GM15510 (cell line): ENCODE results near the gene NPSR1.

Experiments used
- POLR2A ChIP-seq: IDR thresholded peaks from 3 replicates; pipeline ENCODE4 v1.6.1; 2011; ENCODE audit warnings: borderline replicate concordance; ENCODE audit not compliant: insufficient read length; ENCODE audit errors: extremely low read depth

The NPSR1 gene

GRCh38 chr7:34761627-34762026 is 103.6 kb downstream of the NPSR1 start:
- TF ChIP-seq POLR2A: no peak

DNA sequence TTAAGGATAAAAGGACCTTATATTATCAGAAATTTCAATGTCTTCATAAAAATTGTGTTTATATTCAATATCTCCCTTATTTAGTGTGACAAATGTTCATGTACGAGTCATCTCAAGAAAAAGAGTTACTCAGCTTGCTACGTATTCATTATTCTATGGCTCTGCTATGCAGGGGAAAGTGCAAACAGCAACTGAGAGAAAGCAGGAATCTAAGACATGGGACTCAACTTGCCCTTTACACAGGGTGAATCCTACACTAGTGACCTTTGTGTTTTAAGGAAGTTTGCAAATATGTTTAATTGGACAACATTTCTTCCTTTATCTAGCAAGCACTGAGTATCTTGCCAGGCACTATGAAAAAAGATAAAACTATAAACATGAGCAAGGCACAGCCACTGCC is 104.7 kb downstream of the NPSR1 start:
- TF ChIP-seq POLR2A: no peak

- no peak for TF ChIP-seq POLR2A
Measured at GRCh38 chr7:34772296-34772938, 114.4 kb downstream of the NPSR1 start.

- no peak for TF ChIP-seq POLR2A
Measured at GRCh38 chr7:34776748-34777358, 118.8 kb downstream of the NPSR1 start.

DNA sequence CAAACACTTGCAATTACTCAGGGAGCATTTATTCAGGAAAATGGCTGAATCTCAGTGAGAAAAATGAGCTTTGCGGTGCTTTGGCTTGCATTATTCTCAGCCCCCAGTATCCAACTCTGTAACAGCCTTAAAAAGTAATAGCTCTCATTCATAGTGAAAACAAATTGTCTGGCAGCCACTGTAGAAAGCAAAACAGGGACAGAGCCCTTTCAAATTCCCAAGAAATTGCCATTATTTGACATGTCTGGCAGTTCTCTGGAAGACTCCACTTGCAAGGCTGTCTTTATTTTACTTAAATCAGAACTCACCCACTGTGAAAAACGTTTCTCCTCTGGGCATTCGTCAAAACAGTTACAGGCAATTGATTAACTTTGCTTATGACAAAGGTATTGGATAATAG is 122.5 kb downstream of the NPSR1 start:
- no peak for TF ChIP-seq POLR2A

GRCh38 chr7:34787586-34787985 is 129.6 kb downstream of the NPSR1 start:
- no peak for TF ChIP-seq POLR2A

DNA sequence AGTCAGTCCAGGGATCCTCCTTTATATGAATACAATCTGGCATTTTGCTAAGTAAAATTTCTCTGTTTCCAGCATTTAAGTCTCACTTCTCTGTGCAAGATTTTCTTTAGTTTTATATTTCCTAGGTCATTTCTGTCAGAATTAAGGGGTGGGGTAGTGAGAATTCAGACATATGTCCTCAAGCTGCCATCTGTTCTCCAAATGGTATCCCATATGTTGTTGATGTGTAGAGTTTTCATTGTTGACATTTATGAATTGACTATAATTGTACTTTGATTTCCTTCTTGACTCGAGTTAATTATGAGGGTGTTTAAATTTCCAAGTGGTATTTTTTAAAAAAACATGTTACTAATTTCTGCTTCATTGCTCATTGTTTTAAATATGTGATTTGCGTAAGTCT is 148.8 kb downstream of the NPSR1 start:
- TF ChIP-seq POLR2A: no peak

GRCh38 chr7:34807548-34808340 is 149.7 kb downstream of the NPSR1 start:
- no peak for TF ChIP-seq POLR2A

DNA sequence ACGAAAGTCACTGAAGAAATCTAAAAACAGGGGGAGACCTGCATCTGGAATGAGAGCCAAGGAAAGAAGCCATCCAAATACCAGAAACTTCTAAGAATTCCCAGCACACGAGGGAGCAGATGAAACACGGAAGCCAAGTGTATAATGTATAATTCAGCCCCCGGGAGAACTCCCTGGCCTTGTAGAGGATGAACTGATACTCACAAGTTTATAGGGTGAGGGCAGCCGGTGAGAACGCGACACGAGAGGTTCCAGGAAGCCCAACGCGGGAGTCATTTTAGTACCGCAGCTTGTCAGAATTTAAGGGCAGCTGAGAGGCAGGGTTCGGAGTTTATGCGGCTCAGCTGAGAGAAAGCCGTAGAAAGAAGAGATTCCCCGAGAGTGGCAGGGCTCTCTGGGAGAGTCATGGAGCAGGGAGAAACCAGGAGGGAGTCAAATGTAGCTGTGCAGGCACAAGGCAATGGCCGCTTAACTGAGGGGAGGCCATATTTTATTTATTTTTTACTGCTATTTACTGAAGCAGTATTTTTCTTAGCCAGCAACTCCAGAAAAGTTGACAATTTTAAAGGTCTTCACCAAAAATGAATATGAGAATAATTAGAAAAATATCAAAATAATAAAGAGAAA is 164.0 kb downstream of the NPSR1 start:
- no peak for TF ChIP-seq POLR2A

- no peak for TF ChIP-seq POLR2A
Measured at GRCh38 chr7:34823650-34824258, 165.7 kb downstream of the NPSR1 start.

DNA sequence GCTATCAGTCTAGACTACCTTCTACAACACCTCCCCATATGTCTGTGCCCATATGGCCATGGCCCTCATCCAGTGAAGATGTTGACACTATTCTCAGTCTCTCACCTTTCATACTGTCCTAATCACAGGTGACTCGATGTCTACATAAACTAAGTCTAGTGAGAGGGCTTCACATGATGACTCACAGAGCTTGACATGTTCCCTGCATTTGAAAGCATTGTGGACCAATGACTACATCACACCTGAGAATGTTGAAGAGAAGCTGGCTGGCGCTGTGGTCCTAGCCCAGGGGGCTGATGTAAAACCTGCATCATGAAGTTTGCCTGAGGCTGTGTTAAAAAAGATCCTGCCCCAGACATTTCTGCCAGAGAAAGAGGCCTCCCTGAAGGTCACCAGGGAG is 167.2 kb downstream of the NPSR1 start:
- TF ChIP-seq POLR2A: no peak

DNA sequence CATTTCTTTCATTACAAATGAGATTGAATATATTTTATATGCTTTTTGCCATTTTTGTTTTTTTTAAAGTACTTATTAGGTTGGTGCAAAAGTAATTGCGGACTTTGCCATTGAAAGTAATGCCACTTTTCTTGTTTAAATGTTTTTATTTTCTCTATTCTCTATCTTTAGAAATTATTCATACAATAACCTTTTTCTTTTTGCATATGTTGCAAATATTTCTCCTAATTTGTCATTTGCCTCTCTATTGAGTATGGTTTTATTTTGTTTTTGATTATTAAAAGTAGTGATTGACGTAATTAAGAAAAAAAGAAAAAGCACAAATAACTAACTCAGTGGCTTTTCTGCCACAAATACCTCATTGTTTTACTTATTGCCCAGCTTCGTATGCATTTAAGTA is 172.4 kb downstream of the NPSR1 start:
- TF ChIP-seq POLR2A: no peak

- TF ChIP-seq POLR2A: no peak
Measured at GRCh38 chr7:34831436-34831835, 173.4 kb downstream of the NPSR1 start.

DNA sequence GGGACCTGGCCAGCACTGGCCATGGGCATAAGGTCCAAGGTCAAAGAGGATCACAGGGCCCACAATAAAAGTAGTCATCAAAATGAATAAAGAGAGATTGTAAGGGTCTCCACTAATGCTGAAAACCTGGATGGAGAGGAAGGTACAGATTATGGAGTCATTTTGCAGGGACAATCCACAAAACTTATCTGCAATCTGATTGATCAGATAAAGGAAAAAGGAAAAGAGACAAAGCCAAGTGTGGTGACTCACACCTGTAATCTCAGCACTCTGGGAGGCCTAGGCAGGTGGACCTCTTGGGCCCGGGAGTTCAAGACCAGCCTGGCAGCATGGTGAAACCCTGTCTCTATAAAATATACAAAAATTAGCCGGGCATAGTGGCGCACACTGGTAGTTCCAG is 174.0 kb downstream of the NPSR1 start:
- TF ChIP-seq POLR2A: no peak

DNA sequence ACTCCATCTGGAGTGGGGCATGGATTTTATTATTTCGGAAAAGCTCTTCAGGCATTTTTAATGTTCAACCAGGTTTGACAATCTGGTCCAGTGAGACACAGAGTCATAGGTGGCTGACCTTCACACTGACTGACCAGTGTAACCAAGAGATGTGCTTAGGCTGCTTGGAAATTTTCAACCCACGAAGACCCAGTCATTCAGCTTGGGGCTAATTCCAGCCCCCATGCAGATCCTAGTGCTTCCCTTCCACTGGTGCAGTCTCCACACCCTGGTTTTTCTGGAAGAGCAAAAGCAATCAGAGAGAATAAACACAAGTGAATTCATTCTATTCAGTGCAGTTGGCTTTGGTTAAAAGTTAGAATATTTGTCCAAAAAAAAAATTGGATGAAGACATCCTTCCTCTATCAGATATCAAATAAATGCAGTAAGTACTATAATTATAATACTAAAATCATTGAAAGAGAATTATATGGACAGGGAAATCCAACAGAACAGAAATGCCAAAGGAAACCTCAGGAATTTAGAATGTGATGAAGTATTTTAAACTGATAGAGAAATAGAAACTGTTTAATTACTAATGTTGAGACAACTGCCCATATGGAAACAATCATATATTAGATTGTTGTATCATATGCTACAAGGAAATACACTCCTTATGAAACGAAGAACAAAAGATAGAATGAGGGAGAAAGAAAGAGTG is 178.0 kb downstream of the NPSR1 start:
- TF ChIP-seq POLR2A: no peak

DNA sequence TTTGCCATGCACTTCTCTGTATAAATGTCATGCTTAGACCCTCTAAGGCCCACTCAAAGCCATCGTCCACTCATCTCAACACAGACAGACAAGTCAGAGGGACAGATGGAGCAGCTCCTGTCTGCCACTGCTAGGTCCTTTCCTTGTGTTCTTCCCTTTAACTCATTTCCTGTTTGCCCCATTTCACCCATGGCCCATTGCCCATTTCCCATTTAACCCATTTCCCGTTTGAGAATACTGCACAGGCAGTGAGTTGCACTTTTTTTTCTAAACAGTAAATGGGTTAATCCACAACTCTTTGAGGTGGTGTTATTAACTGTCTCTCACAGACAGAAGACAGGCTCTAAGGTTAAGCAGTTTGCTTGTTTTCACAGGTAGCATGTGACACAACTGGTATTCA is 179.3 kb downstream of the NPSR1 start:
- no peak for TF ChIP-seq POLR2A
